NCI-H2107 (cell line): ENCODE results near the gene ZNF236.
"Not testable (repeated sequence)": the region's sequence is repeated elsewhere in the genome, so short reads cannot be mapped to it uniquely, and the experiment has no call there.

Experiments used
- DNase-seq: peaks from one replicate; lab custom pipeline; 2025; lab: John Stamatoyannopoulos, UW

Gene ZNF236

GRCh38 chr18:76948345-76948744 lies 126.0 kb downstream of the ZNF236 start:
- no peak for DNase-seq

GRCh38 chr18:76951456-76952247 lies 129.3 kb downstream of the ZNF236 start:
- DNase-seq: no peak

- no peak for DNase-seq
These were observed 130.4 kb downstream of the ZNF236 start for GRCh38 chr18:76952747-76953146.

- DNase-seq: no peak
These were observed 130.8 kb downstream of the ZNF236 start for GRCh38 chr18:76953156-76953555.

GRCh38 chr18:76953583-76954233 lies 131.4 kb downstream of the ZNF236 start:
- peak; percentile 41 for DNase-seq

GRCh38 chr18:76955524-76956170 lies 133.3 kb downstream of the ZNF236 start:
- peak; percentile 72 for DNase-seq

GRCh38 chr18:76956648-76957047 lies 134.3 kb downstream of the ZNF236 start:
- no peak for DNase-seq

- DNase-seq: no peak
These were observed 135.3 kb downstream of the ZNF236 start for GRCh38 chr18:76957384-76958355.

- DNase-seq: peak; percentile 64
These were observed 136.5 kb downstream of the ZNF236 start for GRCh38 chr18:76958692-76959341.

- no peak for DNase-seq
These were observed 137.2 kb downstream of the ZNF236 start for GRCh38 chr18:76959605-76960004.

GRCh38 chr18:76960528-76961035 lies 138.2 kb downstream of the ZNF236 start:
- DNase-seq: no peak

GRCh38 chr18:76962851-76963250 lies 140.5 kb downstream of the ZNF236 start:
- no peak for DNase-seq

- DNase-seq: no peak
These were observed 141.6 kb downstream of the ZNF236 start for GRCh38 chr18:76963936-76964335.

- DNase-seq: peak; percentile 70
These were observed 143.3 kb downstream of the ZNF236 start for GRCh38 chr18:76965555-76966151.

- DNase-seq: not testable (repeated sequence)
These were observed 144.9 kb downstream of the ZNF236 start for GRCh38 chr18:76967299-76967698.

- DNase-seq: no peak
These were observed 145.5 kb downstream of the ZNF236 start for GRCh38 chr18:76967721-76968472.

GRCh38 chr18:76970770-76971559 lies 148.6 kb downstream of the ZNF236 start:
- no peak for DNase-seq

- no peak for DNase-seq
These were observed 149.9 kb downstream of the ZNF236 start for GRCh38 chr18:76972241-76972640.
